ENCODE data around the gene COX7A1.
A peak's percentile ranks its signal among the peaks of the same experiment; 100 is the strongest.
"Not testable (repeated sequence)": the region's sequence is repeated elsewhere in the genome, so short reads cannot be mapped to it uniquely, and the experiment has no call there.

COX7A1 gene

DNA sequence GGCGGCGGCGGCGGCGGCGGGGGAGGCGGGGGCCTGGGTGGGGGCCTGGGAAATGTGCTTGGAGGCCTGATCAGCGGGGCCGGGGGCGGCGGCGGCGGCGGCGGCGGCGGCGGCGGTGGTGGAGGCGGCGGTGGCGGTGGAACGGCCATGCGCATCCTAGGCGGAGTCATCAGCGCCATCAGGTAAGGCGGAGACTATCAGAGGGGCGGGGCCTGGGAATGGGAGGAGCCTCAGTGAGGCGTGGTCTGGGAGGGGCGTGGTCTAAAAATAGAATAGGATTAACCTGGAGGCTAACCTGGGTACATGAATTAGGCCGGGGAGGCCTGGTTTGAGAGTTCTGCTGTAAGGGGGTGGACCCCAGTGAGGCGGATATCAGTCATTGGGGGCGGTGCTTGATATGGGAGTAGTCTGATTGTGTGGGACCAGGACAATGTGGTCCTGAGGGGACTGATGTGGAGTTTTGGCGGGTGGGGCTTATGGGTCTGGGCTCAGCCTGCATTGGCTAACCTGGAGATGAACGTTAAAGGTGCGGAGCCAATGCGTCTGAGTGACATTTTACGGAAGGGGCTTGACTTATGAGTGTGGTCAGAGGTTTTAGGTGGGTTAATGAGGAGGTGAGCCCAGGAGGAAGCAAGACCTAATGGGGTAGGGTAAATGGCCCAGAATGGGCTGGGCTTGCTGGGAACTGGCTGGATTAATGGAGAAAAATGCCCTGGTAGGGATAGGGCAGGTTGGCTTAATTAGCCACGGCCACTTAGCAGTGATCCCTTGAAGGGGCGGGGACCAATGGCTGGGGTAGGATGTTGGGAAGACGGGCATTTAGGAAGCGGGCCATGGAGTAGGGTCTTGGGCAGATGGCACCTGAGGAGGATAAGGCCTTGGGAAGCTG lies 11.0 kb downstream of the COX7A1 start:
- peak; percentile 89 to 95 for DNase-seq

DNA sequence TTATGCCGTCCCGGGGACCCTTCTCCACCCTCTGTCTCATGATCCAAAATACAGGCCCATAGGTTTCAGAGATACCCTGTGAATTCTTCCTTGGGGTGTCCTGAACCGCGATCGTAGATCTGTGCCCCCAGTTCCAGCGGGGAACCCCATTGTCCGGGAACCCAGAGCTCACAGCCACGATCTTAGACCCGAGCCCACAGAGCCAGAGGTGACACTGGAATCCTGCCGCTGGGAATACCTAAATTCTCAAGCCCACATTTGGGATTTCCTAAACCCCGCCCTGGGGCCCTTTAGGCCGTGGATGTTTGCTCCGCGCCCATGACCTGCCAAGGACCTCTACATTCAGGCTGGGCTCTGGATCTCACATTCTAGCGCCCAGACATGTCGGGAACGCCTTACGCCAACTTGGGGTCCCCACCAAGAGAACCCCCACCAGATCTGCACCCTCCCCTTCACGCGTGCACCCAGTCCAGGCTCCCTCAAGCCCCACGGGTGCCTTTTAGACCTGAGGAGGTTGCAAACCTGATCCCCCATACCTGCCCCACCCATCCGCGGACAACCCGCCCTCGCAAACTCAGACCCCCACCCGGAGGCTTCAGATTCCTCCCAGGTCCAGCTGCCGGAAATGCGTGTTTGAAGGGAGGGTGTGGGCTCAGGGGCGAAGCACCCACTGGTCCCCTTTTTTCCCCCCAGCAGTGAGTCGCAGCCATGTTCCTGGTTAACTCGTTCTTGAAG lies 11.8 kb downstream of the COX7A1 start:
- peak in 1 of 2 donors; percentile 25 for DNase-seq

DNA sequence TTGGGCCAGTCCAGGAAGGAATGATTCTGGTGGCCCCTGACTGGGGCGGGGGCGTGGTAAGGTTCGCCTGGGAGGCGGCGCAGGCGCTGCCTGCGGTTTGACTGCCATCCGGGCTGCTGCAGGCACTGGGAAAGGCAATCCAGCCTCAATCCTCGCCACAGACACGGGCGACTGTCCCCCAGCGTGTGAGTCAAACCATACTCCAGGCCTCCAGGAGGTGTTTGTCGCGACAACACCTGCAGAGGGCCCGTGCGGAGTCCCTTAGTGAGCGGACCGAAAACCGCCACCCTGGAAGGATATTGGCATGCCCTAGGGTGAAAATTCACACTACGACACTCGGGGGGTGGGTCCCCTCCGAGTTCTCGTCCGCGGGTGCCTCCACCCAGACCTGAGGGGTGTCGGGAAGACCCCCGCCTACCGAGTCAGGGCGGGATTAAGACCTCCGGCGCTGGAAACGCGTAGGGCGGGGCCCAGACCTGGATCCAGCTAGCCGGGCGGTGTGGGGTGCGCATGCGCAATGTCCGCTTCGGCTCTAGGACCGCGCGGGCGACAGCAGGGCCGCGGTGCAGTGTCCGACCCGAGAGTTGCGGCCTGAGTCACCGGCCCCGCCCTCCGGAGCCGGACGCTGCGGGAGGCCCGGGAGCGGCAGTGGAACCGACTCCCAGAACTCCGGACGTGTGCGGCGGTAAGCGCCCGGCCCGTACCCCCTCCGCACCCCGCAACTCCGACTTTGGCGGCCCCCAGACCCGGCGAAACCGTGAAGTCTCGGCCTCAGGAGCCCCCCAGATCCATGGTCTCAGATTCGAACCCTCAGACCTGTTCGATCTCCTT lies 12.6 kb downstream of the COX7A1 start, which contains the start of gene CAPNS1:
Gene CAPNS1 (plus strand): TSS at position 594 of the 831 bp plus-strand sequence. CDS start 946 bp downstream, outside the sequence.
- peak; percentile 86 to 91 for DNase-seq

DNA sequence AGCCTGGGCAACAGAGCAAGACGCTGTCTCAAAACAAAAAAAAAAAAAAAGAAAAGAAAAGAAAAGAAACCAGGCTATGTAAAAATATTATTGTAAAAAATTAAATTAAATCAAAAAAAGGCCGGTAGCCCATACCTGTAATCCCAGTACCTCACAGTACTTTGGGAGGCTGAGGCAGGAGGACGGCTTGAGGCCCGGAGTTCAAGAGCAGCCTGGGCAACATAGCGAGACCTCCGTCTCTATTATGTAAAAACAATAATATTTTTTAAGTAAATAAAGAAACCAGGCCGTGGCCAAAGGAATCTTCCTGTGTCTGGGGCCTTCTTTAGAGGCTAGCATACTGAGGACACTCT lies 13.2 kb downstream of the COX7A1 start:
- no peak for DNase-seq

DNA sequence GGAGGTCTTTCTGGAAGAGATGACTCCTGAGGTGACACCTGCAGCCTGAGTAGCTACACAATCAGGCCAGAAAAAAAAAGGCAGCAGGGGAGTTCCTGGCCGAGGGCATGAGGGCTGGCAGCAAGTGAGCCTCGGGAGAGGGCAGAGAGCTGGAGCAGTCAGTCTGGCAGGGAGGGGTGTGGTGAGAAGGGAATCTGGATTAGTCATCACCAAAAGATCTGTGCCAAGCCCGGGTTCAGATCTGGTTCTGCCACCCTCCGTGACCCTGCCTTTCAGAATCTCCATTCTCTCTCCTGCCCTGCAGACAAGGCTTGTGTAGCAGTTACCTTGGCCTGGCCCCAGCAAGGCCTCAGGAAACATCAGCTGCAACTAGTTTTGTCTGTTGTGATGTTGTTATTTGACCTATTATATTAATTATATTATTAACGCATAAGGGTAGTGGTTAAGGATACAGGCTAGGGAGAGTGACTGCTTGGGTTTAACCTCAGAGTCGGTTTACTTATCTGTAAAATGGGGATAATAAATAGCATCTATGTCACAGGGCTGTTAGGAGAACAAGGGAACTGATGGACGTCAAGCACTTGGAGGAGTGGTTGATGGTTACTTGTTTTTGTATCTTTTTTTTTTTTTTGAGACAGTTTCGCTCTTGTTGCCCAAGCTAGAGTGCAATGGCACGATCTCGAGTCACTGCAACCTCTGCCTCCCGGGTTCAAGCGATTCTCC lies 15.1 kb downstream of the COX7A1 start:
- no peak for DNase-seq

DNA sequence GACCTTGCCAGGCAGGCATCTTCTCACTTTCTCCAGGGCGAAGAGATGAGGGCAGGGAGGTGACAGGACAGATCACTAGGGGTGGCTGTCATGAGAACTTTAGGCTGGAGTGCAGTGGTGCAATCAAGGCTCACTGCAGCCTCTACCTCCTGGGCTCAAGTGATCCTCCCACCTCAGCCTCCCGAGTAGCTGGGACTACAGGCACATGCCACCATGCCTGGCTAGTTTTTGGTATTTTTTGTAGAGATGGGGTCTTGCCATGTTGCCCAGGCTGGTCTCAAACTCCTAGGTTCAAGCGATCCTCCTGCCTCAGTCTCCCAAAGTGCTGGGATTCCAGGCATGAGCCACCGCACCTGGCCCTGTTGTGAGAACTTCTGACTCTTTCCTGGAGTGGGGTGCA lies 17.4 kb downstream of the COX7A1 start:
- DNase-seq = not testable (repeated sequence)

DNA sequence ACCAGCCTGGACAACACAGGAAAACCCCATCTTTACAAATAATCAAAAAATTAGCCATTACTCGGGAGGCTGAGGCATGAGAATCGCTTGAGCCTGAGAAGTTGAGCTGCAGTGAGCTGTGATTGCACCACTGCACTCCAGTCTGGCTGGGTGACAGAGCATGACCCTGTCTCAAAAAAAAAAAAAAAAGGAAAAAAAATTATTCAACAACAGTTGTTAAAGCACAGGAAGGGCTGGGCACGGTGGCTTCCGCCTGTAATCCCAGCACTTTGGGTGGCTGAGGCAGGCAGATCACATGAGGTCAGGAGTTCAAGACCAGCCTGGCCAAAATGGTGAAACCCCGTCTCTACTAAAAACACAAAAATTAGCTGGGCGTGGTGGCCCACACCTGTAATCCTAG lies 21.0 kb downstream of the COX7A1 start:
- DNase-seq = not testable (repeated sequence)

DNA sequence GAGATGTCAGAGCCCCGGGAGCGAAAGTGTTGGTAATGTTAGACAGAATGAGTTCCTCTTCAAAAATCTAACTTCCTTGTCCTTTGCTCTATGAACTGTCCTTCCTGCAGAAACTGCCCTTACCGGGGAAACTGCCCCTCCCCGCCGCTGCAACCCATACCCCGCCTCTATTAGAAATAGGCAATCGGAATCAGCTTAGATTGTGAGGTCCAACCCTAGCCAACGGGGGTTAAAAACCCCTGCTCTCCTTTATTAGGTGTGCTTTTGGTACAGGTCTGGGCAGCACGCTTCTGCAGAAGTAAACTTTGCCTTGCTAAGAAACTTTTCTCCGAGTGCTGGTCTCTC lies 23.9 kb downstream of the COX7A1 start:
- DNase-seq = no peak

DNA sequence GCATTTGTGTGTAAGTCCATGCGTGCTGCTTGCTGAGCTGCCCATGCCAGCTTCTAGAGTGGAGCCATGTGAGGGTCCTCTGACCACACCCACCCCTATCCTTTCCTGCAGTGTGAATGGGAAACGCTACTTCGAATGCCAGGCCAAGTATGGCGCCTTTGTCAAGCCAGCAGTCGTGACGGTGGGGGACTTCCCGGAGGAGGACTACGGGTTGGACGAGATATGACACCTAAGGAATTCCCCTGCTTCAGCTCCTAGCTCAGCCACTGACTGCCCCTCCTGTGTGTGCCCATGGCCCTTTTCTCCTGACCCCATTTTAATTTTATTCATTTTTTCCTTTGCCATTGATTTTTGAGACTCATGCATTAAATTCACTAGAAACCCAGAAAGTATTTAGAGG lies 26.7 kb downstream of the COX7A1 start:
- no peak for DNase-seq

DNA sequence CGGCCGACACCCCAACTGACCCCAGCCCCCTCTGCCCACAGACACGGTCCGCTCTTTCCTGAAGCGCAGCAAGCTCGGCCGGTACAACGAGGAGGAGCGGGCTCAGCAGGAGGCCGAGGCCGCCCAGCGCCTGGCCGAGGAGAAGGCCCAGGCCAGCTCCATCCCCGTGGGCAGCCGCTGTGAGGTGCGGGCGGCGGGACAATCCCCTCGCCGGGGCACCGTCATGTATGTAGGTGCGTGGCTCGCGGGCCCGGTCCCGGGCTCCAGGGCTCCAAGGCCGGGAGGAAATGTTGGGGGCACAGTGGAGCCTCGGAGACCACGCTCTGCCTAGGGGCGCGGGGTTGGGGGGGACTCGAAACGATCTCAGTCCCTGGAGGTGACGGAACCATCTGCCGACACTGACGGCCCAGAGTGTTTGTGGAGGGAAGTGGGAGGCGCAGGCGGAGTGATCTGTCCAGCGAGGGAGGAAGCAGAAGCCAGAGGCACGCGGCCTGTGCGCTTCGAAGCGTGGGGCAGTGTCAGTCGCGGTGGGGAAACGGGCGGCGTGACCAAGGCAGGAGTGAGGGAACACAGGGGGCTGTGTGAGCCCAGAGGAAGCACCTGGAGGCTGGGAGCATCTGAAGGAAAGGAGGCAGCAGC lies 30.6 kb downstream of the COX7A1 start:
- DNase-seq = no peak

DNA sequence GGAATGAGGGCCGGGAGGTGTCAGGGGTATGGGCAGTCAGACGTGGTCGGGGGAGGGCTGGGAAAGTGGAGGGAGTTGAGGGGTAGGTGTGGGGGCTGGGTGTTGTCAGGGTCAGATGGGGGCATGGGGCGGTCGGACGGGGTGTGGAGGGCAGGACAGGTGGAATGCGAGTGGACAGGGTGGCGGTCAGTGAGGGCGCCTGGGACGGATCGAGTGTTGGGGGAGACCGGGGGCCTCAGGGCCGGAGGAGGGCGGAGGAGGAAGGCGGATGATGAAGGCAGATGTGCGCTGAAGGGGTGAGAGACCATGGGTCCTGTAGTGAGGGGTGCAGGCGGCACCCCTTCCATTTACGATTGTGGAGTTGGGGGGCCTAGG lies 31.3 kb downstream of the COX7A1 start:
- DNase-seq = no peak

DNA sequence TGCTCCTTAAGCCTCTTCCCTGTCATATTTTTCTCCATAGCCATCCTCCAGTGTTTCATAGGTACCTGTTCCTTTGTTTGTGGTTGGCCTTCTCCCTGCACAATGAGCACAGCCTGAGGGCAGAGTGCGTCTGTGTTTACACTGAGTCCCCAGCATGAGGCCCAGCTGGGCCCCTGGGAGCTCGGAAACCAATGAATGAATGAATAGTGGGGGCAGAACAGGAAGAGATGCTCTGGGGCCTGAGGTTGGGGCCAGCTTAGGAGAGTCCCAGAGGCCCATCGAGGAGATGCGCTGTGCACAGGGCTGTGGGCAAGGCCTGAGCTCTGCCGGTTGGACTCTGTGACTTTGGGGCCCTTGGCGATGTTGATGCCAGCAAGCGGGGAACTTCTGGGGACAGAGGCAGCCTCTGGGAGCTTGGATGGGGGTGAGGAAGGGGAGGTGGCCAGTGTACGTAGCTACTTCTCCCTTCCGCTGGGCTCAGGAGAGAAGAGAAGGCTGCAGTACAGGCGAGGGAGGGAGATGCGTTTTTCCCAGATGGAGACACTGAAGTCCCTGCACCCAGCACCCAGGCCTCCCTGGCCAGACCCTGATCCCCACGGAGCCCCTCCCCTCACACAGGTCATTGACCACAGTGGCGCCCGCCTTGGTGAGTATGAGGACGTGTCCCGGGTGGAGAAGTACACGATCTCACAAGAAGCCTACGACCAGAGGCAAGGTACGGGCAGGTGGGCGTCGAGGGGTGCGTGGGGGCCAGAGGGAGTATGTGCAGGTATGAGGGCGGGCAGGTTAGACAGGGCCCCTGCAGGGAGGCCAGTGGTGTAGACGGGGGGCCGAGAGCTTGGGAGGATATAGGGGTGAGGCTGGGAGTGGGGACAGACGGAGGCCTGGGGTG lies 31.9 kb downstream of the COX7A1 start:
- DNase-seq = no peak

DNA sequence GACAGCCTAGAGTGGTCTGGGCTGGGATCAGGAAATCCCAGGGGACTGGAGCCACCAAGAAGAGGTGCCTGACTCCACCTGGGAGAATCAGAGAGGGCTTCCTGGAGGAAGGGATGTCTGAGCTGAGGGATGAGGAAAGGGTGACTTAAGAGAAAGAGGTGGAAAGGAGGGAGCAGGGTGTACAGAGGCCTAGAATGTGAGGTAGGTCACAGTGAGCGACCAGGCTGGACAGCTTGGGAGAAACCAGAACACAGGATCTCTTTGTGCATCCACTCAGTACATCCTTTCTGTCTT lies 36.0 kb downstream of the COX7A1 start:
- no peak for DNase-seq

DNA sequence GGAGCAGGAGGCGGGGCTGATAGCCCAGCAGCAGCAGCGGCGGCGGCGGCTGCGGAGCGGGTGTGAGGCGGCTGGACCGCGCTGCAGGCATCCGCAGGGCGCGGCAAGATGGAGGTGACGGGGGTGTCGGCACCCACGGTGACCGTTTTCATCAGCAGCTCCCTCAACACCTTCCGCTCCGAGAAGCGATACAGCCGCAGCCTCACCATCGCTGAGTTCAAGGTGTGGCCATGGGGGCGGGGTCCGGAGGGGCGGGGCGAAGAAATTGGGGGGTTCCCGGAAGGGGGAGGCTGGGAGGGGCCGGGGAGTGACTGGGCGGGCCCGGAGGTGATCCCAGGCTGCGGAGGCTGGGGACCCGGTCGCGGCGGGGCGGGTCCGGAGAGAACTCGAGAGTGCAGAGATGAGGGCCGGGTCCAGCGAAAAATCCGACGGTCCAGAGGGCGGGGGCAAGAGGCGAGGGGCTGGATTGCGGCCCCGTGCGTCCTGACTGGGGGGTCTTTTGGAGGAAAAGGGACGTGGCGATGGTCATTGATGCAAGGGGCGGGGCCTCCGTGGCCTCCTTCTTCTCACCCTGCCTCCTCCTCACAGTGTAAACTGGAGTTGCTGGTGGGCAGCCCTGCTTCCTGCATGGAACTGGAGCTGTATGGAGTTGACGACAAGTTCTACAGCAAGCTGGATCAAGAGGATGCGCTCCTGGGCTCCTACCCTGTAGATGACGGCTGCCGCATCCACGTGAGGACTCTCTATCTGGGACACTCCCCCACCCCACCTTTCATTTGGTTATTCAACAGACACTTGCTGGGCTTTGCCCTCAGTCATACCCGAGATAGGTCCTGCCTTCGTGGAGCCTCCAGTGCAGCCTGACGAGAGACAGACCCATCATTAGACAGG lies 36.5 kb downstream of the COX7A1 start, which contains the start of gene TBCB:
Gene TBCB (plus strand): TSS at position 16 of the 891 bp plus-strand sequence. CDS start 93 bp downstream, at position 109.
- DNase-seq = peak; percentile 92 to 93

DNA sequence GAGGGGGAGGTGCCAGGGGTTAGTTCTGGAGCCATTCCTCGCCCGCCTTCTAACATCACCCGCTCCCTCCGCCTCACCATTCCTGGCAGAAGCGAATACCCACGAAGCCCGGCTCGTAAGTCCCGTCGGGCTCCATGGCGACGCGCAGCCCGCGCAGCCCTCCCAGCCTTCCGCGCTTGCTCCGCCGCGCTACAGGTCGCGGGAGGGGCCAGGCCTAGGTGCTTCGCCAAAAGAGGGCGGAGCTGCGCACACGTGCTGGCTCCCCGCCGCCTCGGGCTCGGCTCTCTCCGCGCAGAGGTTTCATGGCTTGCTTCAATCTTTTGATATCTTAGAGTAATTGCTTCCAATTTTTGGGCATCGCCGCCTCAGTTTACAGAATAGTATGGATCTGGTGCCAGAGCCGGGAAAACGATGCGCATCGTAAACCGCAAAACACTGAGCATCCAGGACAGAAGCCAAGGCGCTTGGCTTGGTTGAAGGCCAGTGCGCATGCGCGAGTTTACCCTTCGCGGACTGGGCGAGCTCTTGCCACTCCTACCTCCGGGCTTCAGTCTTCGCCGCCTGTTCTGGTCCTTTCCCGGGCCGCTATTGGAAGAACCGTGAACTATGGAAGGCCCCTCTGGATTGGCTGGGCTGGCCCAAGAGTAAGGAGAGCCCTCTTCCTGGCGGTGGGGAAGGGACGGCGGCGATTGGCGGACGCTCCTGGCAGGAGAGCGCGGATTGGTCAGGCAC lies 37.4 kb downstream of the COX7A1 start, which contains the start of gene POLR2I:
Gene POLR2I (minus strand): TSS at position 155 of the 732 bp plus-strand sequence. CDS start 19 bp downstream, at position 136.
- DNase-seq = peak; percentile 98 to 99

DNA sequence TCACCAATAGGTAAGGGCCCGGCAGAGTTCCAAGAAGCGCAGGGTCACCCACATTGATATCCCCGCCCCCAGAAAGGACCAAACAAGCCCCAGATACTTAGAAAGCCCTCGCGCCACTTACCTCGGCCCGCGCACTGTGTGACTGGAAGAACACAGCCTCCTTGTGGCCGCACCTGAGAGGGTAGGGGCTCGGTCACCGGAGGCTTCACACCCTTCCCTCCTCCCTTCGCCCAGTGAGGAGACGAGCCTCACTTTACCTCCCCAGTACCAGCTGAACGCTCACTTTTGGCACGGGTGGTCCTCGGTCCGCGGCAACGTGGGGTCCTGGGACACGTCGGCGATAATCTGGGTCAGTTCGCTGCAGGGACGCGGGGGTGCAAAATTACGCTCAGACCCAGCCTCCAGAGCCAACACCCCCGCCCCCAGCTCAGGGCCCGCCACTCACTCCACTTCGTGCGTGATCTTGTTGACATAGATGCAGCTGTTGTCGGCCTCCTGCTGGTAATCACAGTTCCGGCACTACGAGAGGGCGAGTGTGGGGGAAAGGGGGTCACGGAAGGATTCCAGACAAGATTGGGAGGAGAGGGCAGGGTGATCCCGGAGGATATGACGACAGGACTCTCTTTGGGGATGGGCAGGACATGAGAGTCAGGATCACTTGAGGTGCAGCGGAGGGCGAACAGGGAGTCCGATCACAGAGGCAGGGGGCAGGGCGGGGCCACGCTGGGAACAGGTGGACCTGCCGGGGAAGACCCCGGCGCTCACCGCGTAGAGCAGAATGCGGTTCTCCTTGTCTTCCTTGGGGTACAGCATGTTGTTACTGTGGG lies 38.1 kb downstream of the COX7A1 start:
- peak in 1 of 2 donors; percentile 19 for DNase-seq

DNA sequence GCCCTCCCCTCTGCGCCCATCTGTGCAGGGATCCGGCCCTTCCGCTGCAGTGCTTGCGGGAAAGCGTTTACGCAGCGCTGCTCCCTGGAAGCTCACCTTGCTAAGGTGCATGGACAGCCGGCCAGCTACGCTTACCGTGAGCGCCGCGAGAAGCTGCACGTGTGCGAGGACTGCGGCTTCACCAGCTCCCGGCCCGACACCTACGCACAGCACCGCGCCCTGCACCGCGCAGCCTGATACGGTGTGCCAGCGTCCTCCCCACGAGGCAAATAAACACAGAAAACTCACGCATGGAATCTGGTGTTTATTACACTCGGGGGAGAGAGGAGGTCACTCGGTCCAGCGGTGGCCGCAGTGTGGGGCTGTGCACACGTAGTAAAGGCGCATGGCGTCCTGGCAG lies 38.8 kb downstream of the COX7A1 start:
- no peak for DNase-seq

DNA sequence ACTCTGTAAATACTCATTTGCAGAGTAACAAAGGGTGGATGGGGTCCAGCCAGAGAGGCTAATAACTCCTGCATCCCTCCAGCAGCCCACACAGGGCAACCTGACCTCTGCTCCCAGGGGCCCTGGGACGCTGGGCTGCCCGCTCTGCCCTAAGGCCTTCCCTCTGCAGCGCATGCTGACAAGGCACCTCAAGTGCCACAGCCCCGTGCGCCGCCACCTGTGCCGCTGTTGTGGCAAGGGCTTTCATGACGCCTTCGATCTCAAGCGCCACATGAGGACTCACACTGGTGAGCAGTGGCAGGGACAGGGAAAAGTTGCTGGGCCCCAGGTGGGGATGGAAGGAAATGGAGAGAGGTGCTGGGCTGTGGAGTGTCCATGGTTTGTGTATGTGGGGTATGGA lies 39.6 kb downstream of the COX7A1 start:
- DNase-seq = no peak

Measured in activated CD4-positive, alpha-beta T cell treated with anti-CD3 and anti-CD28 coated beads for 4 hours (primary cell).